Measurements from ENCODE around the gene GALNS. TPM values are rescaled to one million over a fixed set of nuclear protein-coding genes. Genes with fewer than 3 reads are reported as not detected.

The GALNS gene
- total RNA-seq, 1 donor from 2014 or later, result 61.4 TPM

- intact Hi-C loops (cut with DNase I), result loop anchor here (5.0 kb wide), 1 partner anchor 37 kb away; no protein-coding TSS in a partner anchor
- Histone ChIP-seq H3K4me3 (no peak overlapping the region), H3K9me3 (no peaks in the 10 kb centered on the region), H3K36me3 (no peaks in the 10 kb centered on the region), H3K4me1 (peaks cover 26% of the 10 kb centered on the region), H3K27me3 (no peaks in the 10 kb centered on the region), H3K27ac (no peak overlapping the region)
- no peak for DNase-seq (ENCODE audit: extremely low spot score in 2 of 2)
- no peak for TF ChIP-seq POLR2A (IDR thresholded peaks at IDR 0.05)
- TF ChIP-seq CTCF (IDR thresholded peaks at IDR 0.05), result no peak
- no peak for TF ChIP-seq POLR2AphosphoS5 (IDR thresholded peaks at IDR 0.05; ENCODE audit: insufficient read depth in 1 of 2, low read depth in 1 of 2)
Observed at GRCh38 chr16:88815227-88815626, 41.5 kb downstream of the GALNS start.

- intact Hi-C loops (cut with DNase I), result no loop called here
Observed at GRCh38 chr16:88814144-88814502, 42.6 kb downstream of the GALNS start.

GRCh38 chr16:88813269-88814143 lies 43.2 kb downstream of the GALNS start:
- Histone ChIP-seq H3K36me3 (peaks cover 0 to 12% of the 10 kb centered on the region in 2 donors), H3K4me3 (peak overlapping the region in 1 of 2 donors; percentile 93), H3K27ac (peak overlapping the region; percentile 94), H3K27me3 (no peaks in the 10 kb centered on the region), H3K4me1 (peaks cover 39% of the 10 kb centered on the region), H3K9me3 (no peaks in the 10 kb centered on the region)
- no peak for TF ChIP-seq POLR2AphosphoS5 (IDR thresholded peaks at IDR 0.05; ENCODE audit: insufficient read depth in 1 of 2, low read depth in 1 of 2)
- TF ChIP-seq POLR2A (IDR thresholded peaks at IDR 0.05), result no peak
- TF ChIP-seq CTCF (IDR thresholded peaks at IDR 0.05), result no peak
- no peak for DNase-seq (ENCODE audit: extremely low spot score in 2 of 2)
- intact Hi-C loops (cut with DNase I), result no loop called here

More at GRCh38 chr16:88814144-88814502, 42.6 kb downstream of the GALNS start:
- TF ChIP-seq CTCF (IDR thresholded peaks at IDR 0.05), result no peak
- TF ChIP-seq POLR2A (IDR thresholded peaks at IDR 0.05), result no peak
- TF ChIP-seq POLR2AphosphoS5 (IDR thresholded peaks at IDR 0.05; ENCODE audit: insufficient read depth in 1 of 2, low read depth in 1 of 2), result no peak
- Histone ChIP-seq H3K27me3 (no peaks in the 10 kb centered on the region), H3K4me1 (peaks cover 37% of the 10 kb centered on the region), H3K27ac (no peak overlapping the region), H3K36me3 (peaks cover 0 to 7% of the 10 kb centered on the region in 2 donors), H3K4me3 (no peak overlapping the region), H3K9me3 (no peaks in the 10 kb centered on the region)
- DNase-seq (ENCODE audit: extremely low spot score in 2 of 2), result no peak

- TF ChIP-seq POLR2A (IDR thresholded peaks at IDR 0.05), result no peak
- no peak for TF ChIP-seq POLR2AphosphoS5 (IDR thresholded peaks at IDR 0.05; ENCODE audit: insufficient read depth in 1 of 2, low read depth in 1 of 2)
- no peak for TF ChIP-seq CTCF (IDR thresholded peaks at IDR 0.05)
- Histone ChIP-seq H3K4me1 (peaks cover 39% of the 10 kb centered on the region), H3K27me3 (no peaks in the 10 kb centered on the region), H3K9me3 (no peaks in the 10 kb centered on the region), H3K36me3 (peaks cover 0 to 12% of the 10 kb centered on the region in 2 donors), H3K27ac (peak overlapping the region; percentile 94), H3K4me3 (peak overlapping the region; percentile 93 to 94)
- no peak for DNase-seq (ENCODE audit: extremely low spot score in 2 of 2)
- intact Hi-C loops (cut with DNase I), result no loop called here
Observed at GRCh38 chr16:88812513-88813268, 44.1 kb downstream of the GALNS start.

Measured in vagina (tissue), 2 donors.